Sigmoid colon (tissue), 3 donors: ENCODE results near the gene HPSE.

Experiments used
- CTCF ChIP-seq, 4 experiments: fragments of 450-650 bp in 3 of 4; fragments of 200-600 bp in 1 of 4; IDR thresholded peaks; one replicate each; pipeline ENCODE4 v1.5.1; 2016 to 2019; ENCODE audit warnings: antibody characterized with exemption in 4 of 4, mild to moderate bottlenecking in 3 of 4, moderate library complexity in 2 of 4
- POLR2A ChIP-seq, 2 donors: fragments of 450-650 bp; IDR thresholded peaks; one replicate each; pipeline ENCODE4 v1.6.1; 2016; ENCODE audit warnings: antibody characterized with exemption in 2 of 2, mild to moderate bottlenecking in 2 of 2, moderate library complexity in 2 of 2

DNA sequence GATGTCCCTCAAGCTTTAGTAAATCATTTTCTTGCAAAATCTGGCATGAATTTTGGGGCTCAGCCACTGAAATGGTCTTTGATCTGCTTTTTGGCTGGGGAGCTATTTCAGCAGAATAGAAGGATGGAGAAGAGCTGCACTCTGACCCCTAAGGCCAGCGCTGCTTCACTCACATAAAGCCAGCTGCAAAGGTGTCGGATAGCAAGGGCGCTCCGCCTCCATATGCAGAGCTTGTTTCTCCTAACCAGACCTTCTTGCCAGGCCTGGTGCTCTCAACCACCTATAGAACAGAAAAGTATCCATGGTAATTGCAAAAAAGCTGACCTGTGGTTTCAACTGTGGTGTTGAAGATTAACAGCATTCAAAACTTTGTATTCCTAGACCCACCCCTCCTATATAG is 26.0 kb downstream of the HPSE start:
- TF ChIP-seq CTCF (IDR thresholded peaks at IDR 0.05) (no peak), POLR2A (IDR thresholded peaks at IDR 0.05) (no peak)
